DOHH2 (cell line): ENCODE measurements around the gene PM20D1.

Source experiments
- EZH2phosphoT487 ChIP-seq: fragments of 200-600 bp; sonication (generic); IDR thresholded peaks from 2 replicates; pipeline ENCODE4 v1.6.1; 2017; ENCODE audit warnings: borderline replicate concordance, mild to moderate bottlenecking, antibody characterized with exemption, low read length, moderate library complexity, mixed read lengths
- TF ChIP-seq, protein P1 (sequence below): fragments of 200-600 bp; sonication (generic); IDR thresholded peaks from one replicate; pipeline ENCODE4 v1.5.1; 2014; ENCODE audit warnings: antibody characterized with exemption, mild to moderate bottlenecking, low read depth, low read length; ENCODE audit not compliant: poor library complexity, severe bottlenecking

DNA sequence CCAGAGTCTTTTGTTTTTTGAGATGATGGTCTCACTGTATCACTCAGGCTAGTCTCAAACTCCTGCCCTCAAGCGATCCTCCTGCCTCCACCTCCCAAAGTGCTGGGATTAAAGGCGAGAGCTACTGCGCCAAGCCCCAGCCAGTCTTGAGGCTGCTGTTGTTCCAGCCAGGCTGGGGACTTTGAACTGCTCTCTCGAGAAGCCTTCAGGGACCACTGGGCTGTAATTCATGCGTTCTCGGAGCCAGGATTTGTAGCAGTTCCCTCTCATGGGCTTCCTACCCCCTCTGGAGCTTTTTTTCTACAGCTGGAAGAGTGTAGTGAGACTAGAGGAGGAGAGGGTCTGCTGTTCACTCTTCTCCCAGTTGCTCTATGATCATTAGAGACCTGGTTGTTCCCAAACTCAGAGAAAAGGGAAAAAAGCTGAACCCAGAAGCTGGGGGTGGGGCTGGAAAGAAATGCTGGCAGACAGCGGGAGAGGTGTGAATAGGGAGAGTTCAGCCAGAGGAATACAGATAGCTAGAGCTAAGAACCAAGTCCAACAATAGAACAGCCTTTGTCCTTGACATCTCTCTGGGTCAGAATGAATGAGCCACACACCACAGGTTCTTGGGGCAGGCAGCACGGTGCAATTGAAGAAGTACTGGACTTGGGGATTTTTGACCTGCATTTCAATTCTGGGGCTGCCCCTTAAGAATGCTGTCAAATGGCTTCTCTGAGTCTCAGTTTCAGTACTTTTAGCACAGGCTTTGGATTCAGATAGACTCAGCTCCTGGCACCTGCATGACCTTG, 23.7 kb downstream of the PM20D1 start:
- TF ChIP-seq, protein P1, sequence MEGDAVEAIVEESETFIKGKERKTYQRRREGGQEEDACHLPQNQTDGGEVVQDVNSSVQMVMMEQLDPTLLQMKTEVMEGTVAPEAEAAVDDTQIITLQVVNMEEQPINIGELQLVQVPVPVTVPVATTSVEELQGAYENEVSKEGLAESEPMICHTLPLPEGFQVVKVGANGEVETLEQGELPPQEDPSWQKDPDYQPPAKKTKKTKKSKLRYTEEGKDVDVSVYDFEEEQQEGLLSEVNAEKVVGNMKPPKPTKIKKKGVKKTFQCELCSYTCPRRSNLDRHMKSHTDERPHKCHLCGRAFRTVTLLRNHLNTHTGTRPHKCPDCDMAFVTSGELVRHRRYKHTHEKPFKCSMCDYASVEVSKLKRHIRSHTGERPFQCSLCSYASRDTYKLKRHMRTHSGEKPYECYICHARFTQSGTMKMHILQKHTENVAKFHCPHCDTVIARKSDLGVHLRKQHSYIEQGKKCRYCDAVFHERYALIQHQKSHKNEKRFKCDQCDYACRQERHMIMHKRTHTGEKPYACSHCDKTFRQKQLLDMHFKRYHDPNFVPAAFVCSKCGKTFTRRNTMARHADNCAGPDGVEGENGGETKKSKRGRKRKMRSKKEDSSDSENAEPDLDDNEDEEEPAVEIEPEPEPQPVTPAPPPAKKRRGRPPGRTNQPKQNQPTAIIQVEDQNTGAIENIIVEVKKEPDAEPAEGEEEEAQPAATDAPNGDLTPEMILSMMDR, result no peak
- no peak for TF ChIP-seq EZH2phosphoT487
